Spleen (tissue), 11 donors: ENCODE measurements around the gene FMN2. TPM values are rescaled to one million over a fixed set of nuclear protein-coding genes. Genes with fewer than 3 reads are reported as not detected.

ENCODE experiments used
- DNase-seq: peaks from one replicate; pipeline ENCODE4 v3.0.0-alpha.2; 2020
- H3K27ac ChIP-seq, 8 donors: fragments of 200-600 bp; sonication (generic) in 7 of 8; 1 replicate in 4 of 8; 2 replicates in 4 of 8; pipeline versions ENCODE4 v1.5.0 to v1.8.0; 2016 to 2021; ENCODE audit warnings: inconsistent platforms in 4 of 8, mild to moderate bottlenecking in 4 of 8, moderate library complexity in 1 of 8
- H3K27me3 ChIP-seq, 7 donors: fragments of 200-600 bp; sonication (generic) in 6 of 7; replicated peaks in 1 of 7; 1 replicate in 4 of 7; 2 replicates in 3 of 7; pipeline versions ENCODE4 v1.5.0 to v1.8.0; 2016 to 2021; ENCODE audit warnings: inconsistent platforms in 3 of 7, mild to moderate bottlenecking in 1 of 7
- H3K36me3 ChIP-seq, 6 donors: fragments of 200-600 bp; sonication (generic) in 5 of 6; 1 replicate in 4 of 6; 2 replicates in 2 of 6; pipeline versions ENCODE4 v1.5.0 to v1.8.0; 2016 to 2021; ENCODE audit warnings: inconsistent platforms in 2 of 6
- H3K4me1 ChIP-seq, 6 donors: fragments of 200-600 bp; sonication (generic) in 5 of 6; 1 replicate in 3 of 6; 2 replicates in 3 of 6; pipeline versions ENCODE4 v1.5.0 to v1.8.0; 2016 to 2021; ENCODE audit warnings: inconsistent platforms in 3 of 6
- H3K4me3 ChIP-seq, 8 donors: fragments of 200-600 bp; sonication (generic) in 7 of 8; 1 replicate in 4 of 8; 2 replicates in 4 of 8; pipeline versions ENCODE4 v1.5.0 to v1.8.0; 2016 to 2021; ENCODE audit warnings: inconsistent platforms in 4 of 8, mild to moderate bottlenecking in 4 of 8, moderate library complexity in 2 of 8
- H3K9me3 ChIP-seq, 8 donors: fragments of 200-600 bp; sonication (generic) in 7 of 8; 1 replicate in 4 of 8; 2 replicates in 4 of 8; pipeline versions ENCODE4 v1.5.0 to v1.8.0; 2016 to 2021; ENCODE audit warnings: inconsistent platforms in 4 of 8
- CTCF ChIP-seq, 11 experiments: fragments of 200-600 bp in 7 of 11; fragments of 450-650 bp in 4 of 11; sonication (generic) in 4 of 11; IDR thresholded peaks in 8 of 11; conservative IDR thresholded peaks in 3 of 11; 1 replicate in 7 of 11; 2 replicates in 4 of 11; pipeline versions ENCODE4 v1.4.0 to v1.8.0; 2016 to 2021; ENCODE audit warnings: antibody characterized with exemption in 11 of 11, inconsistent platforms in 4 of 11, mild to moderate bottlenecking in 1 of 11
- POLR2A ChIP-seq, 3 donors: fragments of 450-650 bp; IDR thresholded peaks; one replicate each; pipeline ENCODE4 v1.5.1; 2017; ENCODE audit warnings: antibody characterized with exemption in 3 of 3, mild to moderate bottlenecking in 1 of 3
- POLR2AphosphoS5 ChIP-seq, 3 donors: sonication (generic); formaldehyde crosslinking; IDR thresholded peaks; one replicate each; pipeline ENCODE4 v1.5.1; 2017; ENCODE audit warnings: antibody characterized with exemption in 3 of 3
- WGBS, 5 donors: extraction: QIAGEN DNeasy Blood & Tissue Kit in 3 of 5; methylation state at CpG; one replicate each; pipeline versions ENCODE4 v1.1.5 to v1.1.7; 2013 to 2018; 5-methylcytosine and 5-hydroxymethylcytosine counted together
- intact Hi-C: fragments of 100-400 bp; cut with DNase I; formaldehyde crosslinking; loops from one replicate; pipeline ENCODE4 v1.15.0; 2023; ENCODE audit warnings: low total_unique reads
- polyA plus RNA-seq, 3 donors: library from polyadenylated mRNA; stranded (reverse); fragments of 200-250 nt; gene quantifications; one replicate each; pipeline ENCODE4 v1.2.1, GENCODE V29; 2013
- total RNA-seq, 7 donors: library from RNA; depleted of rRNA in 3 of 7; stranded (reverse); fragments of >200 nt in 3 of 7; fragmentation: NEBNext Ultra II Directional in 4 of 7; extraction: Animal tissue kit (Norgen Biotek cat#: 25700) in 4 of 7; gene quantifications; one replicate each; pipeline versions ENCODE4 v1.1.0 to v1.2.1, GENCODE V29; 2016 to 2021
- donor health status: healthy with polysubstance abuse.
- donor health status: DM: no; HTN: no; CAD: no; lungs with moderate emphysema.
- donor health status: DM: no; HTN: no; CAD: no.
- donor health status: Bipolar disorder and iron deficiency.
- donor health status: healthy.
- donor health status: DM: no; HTN: no; CAD: no.
- donor health status: DM: yes; HTN: yes; CAD: no.

The FMN2 gene
- total and polyA plus RNA-seq, 10 donors, result 0.04 to 0.24 (median 0.12) TPM; not detected in 6

GRCh38 chr1:240503558-240503957 lies 411.9 kb downstream of the FMN2 start:
- Histone ChIP-seq H3K36me3 (no peaks in the 10 kb centered on the region), H3K4me1 (no peaks in the 10 kb centered on the region), H3K27ac (no peak overlapping the region), H3K27me3 (no peaks in the 10 kb centered on the region), H3K4me3 (no peak overlapping the region), H3K9me3 (no peaks in the 10 kb centered on the region)
- WGBS, 5 donors, result 0 to 20% (median 10%) methylated on average over 1 of the region's 1 CpG
- intact Hi-C loops, result no loop called here
- TF ChIP-seq POLR2A (IDR thresholded peaks at IDR 0.05), result no peak
- no peak for TF ChIP-seq CTCF (IDR thresholded peaks at IDR 0.05 in 8 of 11, conservative IDR thresholded peaks at IDR 0.05 in 3 of 11)
- TF ChIP-seq POLR2AphosphoS5 (IDR thresholded peaks at IDR 0.05), result no peak
- no peak for DNase-seq

- intact Hi-C loops, result no loop called here
Observed at GRCh38 chr1:240506176-240506575, 414.5 kb downstream of the FMN2 start.

GRCh38 chr1:240508201-240508600 lies 416.5 kb downstream of the FMN2 start:
- WGBS, 5 donors, result 65 to 85% (median 69%) methylated on average over 3 of the region's 3 CpGs
- H3K4me3 ChIP-seq, result no peak overlapping the region
- intact Hi-C loops, result no loop called here
- H3K36me3 ChIP-seq, result no peaks in the 10 kb centered on the region
- no peaks in the 10 kb centered on the region for H3K9me3 ChIP-seq
- DNase-seq, result no peak
- no peaks in the 10 kb centered on the region for H3K4me1 ChIP-seq
- no peaks in the 10 kb centered on the region for H3K27me3 ChIP-seq
- H3K27ac ChIP-seq, result no peak overlapping the region
- no peak for TF ChIP-seq CTCF (IDR thresholded peaks at IDR 0.05 in 8 of 11, conservative IDR thresholded peaks at IDR 0.05 in 3 of 11)
- no peak for TF ChIP-seq POLR2A (IDR thresholded peaks at IDR 0.05)
- TF ChIP-seq POLR2AphosphoS5 (IDR thresholded peaks at IDR 0.05), result no peak

More at GRCh38 chr1:240506176-240506575, 414.5 kb downstream of the FMN2 start:
- no peak for TF ChIP-seq POLR2A (IDR thresholded peaks at IDR 0.05)
- DNase-seq, result no peak
- Histone ChIP-seq H3K27me3 (no peaks in the 10 kb centered on the region), H3K36me3 (no peaks in the 10 kb centered on the region), H3K4me3 (no peak overlapping the region), H3K9me3 (no peaks in the 10 kb centered on the region), H3K4me1 (no peaks in the 10 kb centered on the region), H3K27ac (no peak overlapping the region)
- WGBS, 5 donors, result 73 to 79% (median 77%) methylated on average over 4 of the region's 4 CpGs

DNA sequence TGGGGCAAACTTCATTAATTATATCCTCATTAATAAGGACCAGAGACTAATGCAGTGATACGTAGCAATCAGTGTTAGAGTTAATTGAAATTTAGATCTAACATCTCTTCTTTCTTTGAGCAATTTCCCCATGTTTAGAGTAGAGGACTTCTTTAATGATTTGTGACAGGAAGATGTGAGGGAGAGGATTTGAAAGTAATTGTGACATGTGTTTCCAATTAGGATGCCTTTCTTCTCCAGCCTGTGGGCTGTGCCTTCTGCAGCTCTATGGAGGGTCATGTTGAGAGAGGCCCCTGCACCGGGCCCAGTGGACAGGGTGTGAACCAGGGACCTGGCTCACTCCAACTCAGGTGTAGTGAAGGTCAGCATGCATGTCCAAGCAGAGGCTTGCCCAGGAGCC lies 417.3 kb downstream of the FMN2 start:
- 69 to 76% (median 75%) methylated on average over 2 of the region's 2 CpGs for WGBS, 5 donors

More for the DNA sequence above, 417.3 kb downstream of the FMN2 start:
- no peak overlapping the region for H3K4me3 ChIP-seq
- no peak for DNase-seq
- no peaks in the 10 kb centered on the region for H3K9me3 ChIP-seq
- H3K27me3 ChIP-seq, result no peaks in the 10 kb centered on the region
- no peaks in the 10 kb centered on the region for H3K36me3 ChIP-seq
- H3K27ac ChIP-seq, result no peak overlapping the region
- H3K4me1 ChIP-seq, result no peaks in the 10 kb centered on the region
- intact Hi-C loops, result no loop called here
- TF ChIP-seq POLR2A (IDR thresholded peaks at IDR 0.05) (no peak), CTCF (IDR thresholded peaks at IDR 0.05 in 8 of 11, conservative IDR thresholded peaks at IDR 0.05 in 3 of 11) (no peak), POLR2AphosphoS5 (IDR thresholded peaks at IDR 0.05) (no peak)
